Upper lobe of left lung (tissue), 6 donors: ENCODE results near the gene ACTL6B. TPM values are rescaled to one million over a fixed set of nuclear protein-coding genes. Genes with fewer than 3 reads are reported as not detected.

Experiments used
- ATAC-seq, 2 donors: fragments of 200-7000 bp; cut with Tn5 transposase; one replicate each; pipeline ENCODE4 v1.9.1; 2022; ENCODE audit warnings: mild to moderate bottlenecking in 2 of 2, moderate library complexity in 2 of 2; ENCODE audit not compliant: low FRiP score in 2 of 2
- DNase-seq, 2 donors: peaks; one replicate each; pipeline ENCODE4 v3.0.0-alpha.2; 2019 to 2020
- H3K27ac ChIP-seq, 4 donors: fragments of 200-600 bp; sonication (generic); one replicate each; pipeline ENCODE4 v1.5.1; 2016 to 2019
- H3K27me3 ChIP-seq, 4 donors: fragments of 200-600 bp; sonication (generic); one replicate each; pipeline ENCODE4 v1.5.1; 2017 to 2019
- H3K36me3 ChIP-seq, 4 donors: fragments of 200-600 bp; sonication (generic); one replicate each; pipeline ENCODE4 v1.5.1; 2016 to 2019
- H3K4me1 ChIP-seq, 4 donors: fragments of 200-600 bp; sonication (generic); one replicate each; pipeline ENCODE4 v1.5.1; 2018 to 2019
- H3K4me3 ChIP-seq, 4 donors: fragments of 200-600 bp; sonication (generic); one replicate each; pipeline ENCODE4 v1.5.1; 2017 to 2019; ENCODE audit warnings: mild to moderate bottlenecking in 2 of 4, moderate library complexity in 1 of 4
- H3K9me3 ChIP-seq, 4 donors: fragments of 200-600 bp; sonication (generic); one replicate each; pipeline ENCODE4 v1.5.1; 2018 to 2019
- EP300 ChIP-seq, 4 donors: sonication (generic); formaldehyde crosslinking; IDR thresholded peaks; one replicate each; pipeline ENCODE4 v1.5.1; 2017; ENCODE audit warnings: antibody characterized with exemption in 4 of 4, control low read depth in 2 of 4
- POLR2A ChIP-seq, 4 donors: fragments of 450-650 bp; IDR thresholded peaks; one replicate each; pipeline ENCODE4 v1.5.1; 2016 to 2017; ENCODE audit warnings: antibody characterized with exemption in 4 of 4, mild to moderate bottlenecking in 2 of 4
- POLR2AphosphoS5 ChIP-seq, 2 donors: sonication (generic); formaldehyde crosslinking; IDR thresholded peaks; one replicate each; pipeline ENCODE4 v1.5.1; 2017; ENCODE audit warnings: antibody characterized with exemption in 2 of 2
- WGBS, 2 donors: methylation state at CpG; one replicate each; pipeline ENCODE4 v1.1.5; 2017 to 2018; 5-methylcytosine and 5-hydroxymethylcytosine counted together
- total RNA-seq, 6 donors: library from RNA; depleted of rRNA in 4 of 6; stranded (reverse); fragments of >200 nt in 4 of 6; gene quantifications; one replicate each; pipeline versions ENCODE4 v1.1.0 to v1.2.1, GENCODE V29; 2016 to 2021
- TF ChIP-seq, protein P1 (sequence below), 6 experiments: fragments of 450-650 bp in 4 of 6; fragments of 200-600 bp in 2 of 6; sonication (generic) in 2 of 6; IDR thresholded peaks; one replicate each; pipeline ENCODE4 v1.5.1; 2016 to 2019; ENCODE audit warnings: antibody characterized with exemption in 6 of 6
- donor health status: DM: no; HTN: no; CAD: no; lungs with moderate emphysema.
- donor health status: DM: no; HTN: yes; CAD: no; lungs with severe emphysema.

Gene ACTL6B
- total RNA-seq, 6 donors from 2014 or later: not detected

GRCh38 chr7:100629117-100629716 lies 27.0 kb downstream of the ACTL6B start:
- peaks cover 15 to 27% (median 19%) of the 10 kb centered on the region in 4 donors for H3K4me1 ChIP-seq
- no peaks in the 10 kb centered on the region for H3K9me3 ChIP-seq
- no peak overlapping the region for H3K4me3 ChIP-seq
- 76 to 80% methylated on average over 7 to 11 of the region's 11 CpGs for WGBS, 2 donors
- H3K27me3 ChIP-seq: peaks cover 0 to 9% (median 1%) of the 10 kb centered on the region in 4 donors
- DNase-seq (peak in 1 of 2 donors; percentile 27), ATAC-seq (no peak)
- no peak overlapping the region for H3K27ac ChIP-seq
- TF ChIP-seq EP300 (IDR thresholded peaks at IDR 0.05) (no peak), POLR2A (IDR thresholded peaks at IDR 0.05) (no peak), POLR2AphosphoS5 (IDR thresholded peaks at IDR 0.05) (no peak)
- TF ChIP-seq, protein P1, sequence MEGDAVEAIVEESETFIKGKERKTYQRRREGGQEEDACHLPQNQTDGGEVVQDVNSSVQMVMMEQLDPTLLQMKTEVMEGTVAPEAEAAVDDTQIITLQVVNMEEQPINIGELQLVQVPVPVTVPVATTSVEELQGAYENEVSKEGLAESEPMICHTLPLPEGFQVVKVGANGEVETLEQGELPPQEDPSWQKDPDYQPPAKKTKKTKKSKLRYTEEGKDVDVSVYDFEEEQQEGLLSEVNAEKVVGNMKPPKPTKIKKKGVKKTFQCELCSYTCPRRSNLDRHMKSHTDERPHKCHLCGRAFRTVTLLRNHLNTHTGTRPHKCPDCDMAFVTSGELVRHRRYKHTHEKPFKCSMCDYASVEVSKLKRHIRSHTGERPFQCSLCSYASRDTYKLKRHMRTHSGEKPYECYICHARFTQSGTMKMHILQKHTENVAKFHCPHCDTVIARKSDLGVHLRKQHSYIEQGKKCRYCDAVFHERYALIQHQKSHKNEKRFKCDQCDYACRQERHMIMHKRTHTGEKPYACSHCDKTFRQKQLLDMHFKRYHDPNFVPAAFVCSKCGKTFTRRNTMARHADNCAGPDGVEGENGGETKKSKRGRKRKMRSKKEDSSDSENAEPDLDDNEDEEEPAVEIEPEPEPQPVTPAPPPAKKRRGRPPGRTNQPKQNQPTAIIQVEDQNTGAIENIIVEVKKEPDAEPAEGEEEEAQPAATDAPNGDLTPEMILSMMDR (IDR thresholded peaks at IDR 0.05): peak in 2 of 6 experiments; percentile 5 to 21
- H3K36me3 ChIP-seq: no peaks in the 10 kb centered on the region

GRCh38 chr7:100627238-100627549 lies 29.1 kb downstream of the ACTL6B start:
- H3K9me3 ChIP-seq: no peaks in the 10 kb centered on the region
- H3K27me3 ChIP-seq: no peaks in the 10 kb centered on the region
- DNase-seq: no peak
- WGBS, 2 donors: 83 to 86% methylated on average over 11 to 18 of the region's 21 CpGs
- TF ChIP-seq POLR2AphosphoS5 (IDR thresholded peaks at IDR 0.05): no peak
- no peak for TF ChIP-seq POLR2A (IDR thresholded peaks at IDR 0.05)
- TF ChIP-seq EP300 (IDR thresholded peaks at IDR 0.05): no peak
- TF ChIP-seq, protein P1 (IDR thresholded peaks at IDR 0.05): no peak
- no peaks in the 10 kb centered on the region for H3K36me3 ChIP-seq
- no peak overlapping the region for H3K4me3 ChIP-seq
- H3K27ac ChIP-seq: peak overlapping the region in 2 of 4 donors; percentile 52 to 67
- H3K4me1 ChIP-seq: peaks cover 8 to 13% (median 10%) of the 10 kb centered on the region in 4 donors
- no peak for ATAC-seq

- Histone ChIP-seq H3K27ac (peak overlapping the region in 3 of 4 donors; percentile 1 to 67 (median 52)), H3K36me3 (no peaks in the 10 kb centered on the region), H3K9me3 (no peaks in the 10 kb centered on the region), H3K27me3 (no peaks in the 10 kb centered on the region), H3K4me1 (peaks cover 8 to 13% (median 10%) of the 10 kb centered on the region in 4 donors), H3K4me3 (peak overlapping the region in 3 of 4 donors; percentile 21 to 43 (median 28))
- DNase-seq: peak; percentile 84 to 97
- TF ChIP-seq EP300 (IDR thresholded peaks at IDR 0.05) (no peak), POLR2A (IDR thresholded peaks at IDR 0.05) (no peak), POLR2AphosphoS5 (IDR thresholded peaks at IDR 0.05) (no peak)
- TF ChIP-seq, protein P1 (IDR thresholded peaks at IDR 0.05): no peak
- peak; percentile 93 to 97 for ATAC-seq
- 3 to 7% methylated on average over 11 to 37 of the region's 37 CpGs for WGBS, 2 donors
Measured at GRCh38 chr7:100626530-100627237, 29.6 kb downstream of the ACTL6B start.

- Histone ChIP-seq H3K27me3 (no peaks in the 10 kb centered on the region), H3K36me3 (no peaks in the 10 kb centered on the region), H3K4me3 (peak overlapping the region in 3 of 4 donors; percentile 21 to 43 (median 28)), H3K9me3 (no peaks in the 10 kb centered on the region), H3K27ac (peak overlapping the region in 2 of 4 donors; percentile 52 to 67), H3K4me1 (peaks cover 8 to 13% (median 10%) of the 10 kb centered on the region in 4 donors)
- DNase-seq (no peak), ATAC-seq (no peak)
- no peak for TF ChIP-seq POLR2AphosphoS5 (IDR thresholded peaks at IDR 0.05)
- TF ChIP-seq EP300 (IDR thresholded peaks at IDR 0.05): no peak
- TF ChIP-seq POLR2A (IDR thresholded peaks at IDR 0.05): no peak
- TF ChIP-seq, protein P1 (IDR thresholded peaks at IDR 0.05): no peak
- 10 to 25% methylated on average over 3 of the region's 3 CpGs for whole genome bisulfite sequencing, 2 donors
Measured at GRCh38 chr7:100626055-100626454, 30.2 kb downstream of the ACTL6B start.
